ENCODE measurements around the gene ST8SIA5. TPM values are rescaled to one million over a fixed set of nuclear protein-coding genes. Genes with fewer than 3 reads are reported as not detected.

ST8SIA5 gene
- total RNA-seq, 1 donor = 0.90 TPM

- TF ChIP-seq CTCF (IDR thresholded peaks at IDR 0.05; ENCODE audit: insufficient read depth, low read length) = no peak
- no peak for DNase-seq (ENCODE audit: low read depth)
- H3K4me3 ChIP-seq (ENCODE audit: low read depth, low read length) = no peak overlapping the region
These were observed 6.2 kb downstream of the ST8SIA5 start for GRCh38 chr18:46750626-46751025.

- DNase-seq (ENCODE audit: low read depth) = no peak
- no peak for TF ChIP-seq CTCF (IDR thresholded peaks at IDR 0.05; ENCODE audit: insufficient read depth, low read length)
- H3K4me3 ChIP-seq (ENCODE audit: low read depth, low read length) = no peak overlapping the region
These were observed 8.4 kb downstream of the ST8SIA5 start for GRCh38 chr18:46748466-46748865.

GRCh38 chr18:46740046-46740445 lies 16.8 kb downstream of the ST8SIA5 start:
- DNase-seq (ENCODE audit: low read depth) = no peak
- no peak overlapping the region for H3K4me3 ChIP-seq (ENCODE audit: low read depth, low read length)
- TF ChIP-seq CTCF (IDR thresholded peaks at IDR 0.05; ENCODE audit: insufficient read depth, low read length) = no peak

GRCh38 chr18:46738491-46738890 lies 18.4 kb downstream of the ST8SIA5 start:
- DNase-seq (ENCODE audit: low read depth) = no peak
- H3K4me3 ChIP-seq (ENCODE audit: low read depth, low read length) = no peak overlapping the region
- no peak for TF ChIP-seq CTCF (IDR thresholded peaks at IDR 0.05; ENCODE audit: insufficient read depth, low read length)

GRCh38 chr18:46736736-46737135 lies 20.1 kb downstream of the ST8SIA5 start:
- no peak overlapping the region for H3K4me3 ChIP-seq (ENCODE audit: low read depth, low read length)
- TF ChIP-seq CTCF (IDR thresholded peaks at IDR 0.05; ENCODE audit: insufficient read depth, low read length) = no peak
- DNase-seq (ENCODE audit: low read depth) = no peak

GRCh38 chr18:46736135-46736534 lies 20.7 kb downstream of the ST8SIA5 start:
- TF ChIP-seq CTCF (IDR thresholded peaks at IDR 0.05; ENCODE audit: insufficient read depth, low read length) = no peak
- no peak overlapping the region for H3K4me3 ChIP-seq (ENCODE audit: low read depth, low read length)
- DNase-seq (ENCODE audit: low read depth) = no peak

- no peak overlapping the region for H3K4me3 ChIP-seq (ENCODE audit: low read depth, low read length)
- TF ChIP-seq CTCF (IDR thresholded peaks at IDR 0.05; ENCODE audit: insufficient read depth, low read length) = no peak
- no peak for DNase-seq (ENCODE audit: low read depth)
These were observed 21.9 kb downstream of the ST8SIA5 start for GRCh38 chr18:46734981-46735380.

All from fibroblast of the aortic adventitia (primary cell).